ENCODE measurements around the gene KLHL29.

DNA sequence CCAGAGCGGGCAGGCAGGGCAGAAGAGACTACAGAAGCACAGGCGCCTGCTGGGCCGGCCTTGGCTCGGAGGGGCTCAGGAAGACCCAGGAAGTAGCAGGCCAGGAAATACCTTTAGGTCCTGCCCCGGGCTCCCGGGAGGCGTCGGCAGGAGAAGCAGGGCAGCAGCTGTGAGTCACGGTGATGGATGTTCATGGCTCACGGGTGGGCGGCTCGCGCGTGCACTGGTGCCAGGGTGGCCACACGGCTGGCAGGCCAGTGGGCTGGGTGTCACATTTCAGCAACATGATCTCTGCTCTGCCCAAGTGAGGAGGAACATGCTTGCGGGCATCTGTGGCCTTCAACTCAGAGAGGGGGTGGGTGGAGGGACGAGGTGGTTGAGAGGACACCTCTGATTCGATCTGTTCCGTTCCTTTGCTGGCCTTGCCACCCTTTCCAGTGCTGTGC, 139.3 kb downstream of the KLHL29 start:
- TF ChIP-seq SIN3A (IDR thresholded peaks at IDR 0.05; ENCODE audit: borderline replicate concordance, insufficient read depth, low read length) (no peak), TAF1 (IDR thresholded peaks at IDR 0.05; ENCODE audit: borderline replicate concordance, insufficient read depth, low read length) (no peak)
